EH (cell line): Measurements from ENCODE around the gene ANAPC10.
"Not testable (repeated sequence)": the region's sequence is repeated elsewhere in the genome, so short reads cannot be mapped to it uniquely, and the experiment has no call there.

Source experiments
- DNase-seq: peaks from one replicate; pipeline ENCODE4 v3.0.0-alpha.2; 2015; ENCODE audit warnings: low read depth

Gene ANAPC10

GRCh38 chr4:145071560-145071959 lies 26.4 kb downstream of the ANAPC10 start:
- DNase-seq = no peak

- DNase-seq = peak; percentile 70
Observed at GRCh38 chr4:145069361-145069760, 28.6 kb downstream of the ANAPC10 start.

GRCh38 chr4:145066063-145066501 lies 31.9 kb downstream of the ANAPC10 start:
- peak; percentile 22 for DNase-seq

GRCh38 chr4:145061318-145061920 lies 36.6 kb downstream of the ANAPC10 start:
- DNase-seq = peak; percentile 64

- DNase-seq = no peak
Observed at GRCh38 chr4:145058256-145058655, 39.7 kb downstream of the ANAPC10 start.

GRCh38 chr4:145056325-145057130 lies 41.5 kb downstream of the ANAPC10 start:
- no peak for DNase-seq

GRCh38 chr4:145055533-145056257 lies 42.3 kb downstream of the ANAPC10 start:
- DNase-seq = no peak

- no peak for DNase-seq
Observed at GRCh38 chr4:145049241-145049640, 48.8 kb downstream of the ANAPC10 start.

- peak; percentile 43 for DNase-seq
Observed at GRCh38 chr4:145048817-145049216, 49.2 kb downstream of the ANAPC10 start.

GRCh38 chr4:145047151-145047550 lies 50.8 kb downstream of the ANAPC10 start:
- DNase-seq = no peak

- no peak for DNase-seq
Observed at GRCh38 chr4:145045180-145045579, 52.8 kb downstream of the ANAPC10 start.

- peak; percentile 35 for DNase-seq
Observed at GRCh38 chr4:145044341-145044740, 53.7 kb downstream of the ANAPC10 start.

GRCh38 chr4:145043306-145043705 lies 54.7 kb downstream of the ANAPC10 start:
- no peak for DNase-seq

- DNase-seq = no peak
Observed at GRCh38 chr4:145042601-145043285, 55.3 kb downstream of the ANAPC10 start.

GRCh38 chr4:145041378-145041777 lies 56.6 kb downstream of the ANAPC10 start:
- no peak for DNase-seq

- DNase-seq = no peak
Observed at GRCh38 chr4:145035494-145036136, 62.4 kb downstream of the ANAPC10 start.

GRCh38 chr4:145034727-145035211 lies 63.2 kb downstream of the ANAPC10 start:
- peak; percentile 89 for DNase-seq

- no peak for DNase-seq
Observed at GRCh38 chr4:145019346-145019745, 78.7 kb downstream of the ANAPC10 start.

- no peak for DNase-seq
Observed at GRCh38 chr4:145014365-145014764, 83.6 kb downstream of the ANAPC10 start.

- DNase-seq = peak; percentile 71
Observed at GRCh38 chr4:145012841-145013240, 85.2 kb downstream of the ANAPC10 start.

- DNase-seq = no peak
Observed at GRCh38 chr4:145011636-145012035, 86.4 kb downstream of the ANAPC10 start.

GRCh38 chr4:145010315-145010714 lies 87.7 kb downstream of the ANAPC10 start:
- DNase-seq = not testable (repeated sequence)
